ENCODE measurements around the gene TRIO. TPM values are rescaled to one million over a fixed set of nuclear protein-coding genes. Genes with fewer than 3 reads are reported as not detected.

The TRIO gene
- total RNA-seq, 1 experiment from 2014 or later, result 99.8 TPM

- Histone ChIP-seq H3K9me3 (ENCODE audit: low read depth, low read length, poor library complexity, severe bottlenecking) (no peaks in the 10 kb centered on the region), H3K27me3 (replicated peaks; ENCODE audit: insufficient read depth, low read depth, low read length, poor library complexity) (no peaks in the 10 kb centered on the region), H3K4me1 (ENCODE audit: insufficient read depth, low read length, poor library complexity, severe bottlenecking) (no peaks in the 10 kb centered on the region), H3K27ac (ENCODE audit: low read depth, low read length, poor library complexity, severe bottlenecking) (no peak overlapping the region), H3K36me3 (ENCODE audit: insufficient read depth, low read length, poor library complexity, severe bottlenecking) (no peaks in the 10 kb centered on the region), H3K4me3 (ENCODE audit: low read depth, low read length, poor library complexity, severe bottlenecking) (no peak overlapping the region)
- no peak for DNase-seq (ENCODE audit: low spot score)
- POLR2A ChIA-PET (ENCODE audit: low non-redundant PET), result no interaction called here
- CTCF ChIA-PET, result no interaction called here
- TF ChIP-seq, protein P1, sequence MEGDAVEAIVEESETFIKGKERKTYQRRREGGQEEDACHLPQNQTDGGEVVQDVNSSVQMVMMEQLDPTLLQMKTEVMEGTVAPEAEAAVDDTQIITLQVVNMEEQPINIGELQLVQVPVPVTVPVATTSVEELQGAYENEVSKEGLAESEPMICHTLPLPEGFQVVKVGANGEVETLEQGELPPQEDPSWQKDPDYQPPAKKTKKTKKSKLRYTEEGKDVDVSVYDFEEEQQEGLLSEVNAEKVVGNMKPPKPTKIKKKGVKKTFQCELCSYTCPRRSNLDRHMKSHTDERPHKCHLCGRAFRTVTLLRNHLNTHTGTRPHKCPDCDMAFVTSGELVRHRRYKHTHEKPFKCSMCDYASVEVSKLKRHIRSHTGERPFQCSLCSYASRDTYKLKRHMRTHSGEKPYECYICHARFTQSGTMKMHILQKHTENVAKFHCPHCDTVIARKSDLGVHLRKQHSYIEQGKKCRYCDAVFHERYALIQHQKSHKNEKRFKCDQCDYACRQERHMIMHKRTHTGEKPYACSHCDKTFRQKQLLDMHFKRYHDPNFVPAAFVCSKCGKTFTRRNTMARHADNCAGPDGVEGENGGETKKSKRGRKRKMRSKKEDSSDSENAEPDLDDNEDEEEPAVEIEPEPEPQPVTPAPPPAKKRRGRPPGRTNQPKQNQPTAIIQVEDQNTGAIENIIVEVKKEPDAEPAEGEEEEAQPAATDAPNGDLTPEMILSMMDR (conservative IDR thresholded peaks at IDR 0.05; ENCODE audit: low read depth, low read length), result no peak
- no peak for TF ChIP-seq EZH2 (IDR thresholded peaks at IDR 0.05; ENCODE audit: borderline replicate concordance, low read depth, low read length, poor library complexity, severe bottlenecking)
- no TSS peak for BruUV-seq (replicated peaks)
- intact Hi-C loops (cut with micrococcal nuclease; ENCODE audit: unreplicated experiment), result no loop called here
These were observed 19.1 kb upstream of the TRIO start for GRCh38 chr5:14123974-14124482.

GRCh38 chr5:14125262-14125661, 17.9 kb upstream of the TRIO start:
- no peak for TF ChIP-seq EZH2 (IDR thresholded peaks at IDR 0.05; ENCODE audit: borderline replicate concordance, low read depth, low read length, poor library complexity, severe bottlenecking)
- TF ChIP-seq, protein P1 (conservative IDR thresholded peaks at IDR 0.05; ENCODE audit: low read depth, low read length), result no peak
- intact Hi-C loops (cut with micrococcal nuclease; ENCODE audit: unreplicated experiment), result no loop called here
- Histone ChIP-seq H3K36me3 (ENCODE audit: insufficient read depth, low read length, poor library complexity, severe bottlenecking) (no peaks in the 10 kb centered on the region), H3K9me3 (ENCODE audit: low read depth, low read length, poor library complexity, severe bottlenecking) (no peaks in the 10 kb centered on the region), H3K4me3 (ENCODE audit: low read depth, low read length, poor library complexity, severe bottlenecking) (no peak overlapping the region), H3K27me3 (replicated peaks; ENCODE audit: insufficient read depth, low read depth, low read length, poor library complexity) (no peaks in the 10 kb centered on the region), H3K27ac (ENCODE audit: low read depth, low read length, poor library complexity, severe bottlenecking) (no peak overlapping the region), H3K4me1 (ENCODE audit: insufficient read depth, low read length, poor library complexity, severe bottlenecking) (no peaks in the 10 kb centered on the region)
- ChIA-PET CTCF (no interaction called here), POLR2A (ENCODE audit: low non-redundant PET) (no interaction called here)
- no TSS peak for BruUV-seq (replicated peaks)
- no peak for DNase-seq (ENCODE audit: low spot score)

GRCh38 chr5:14127587-14127986, 15.6 kb upstream of the TRIO start:
- Histone ChIP-seq H3K27ac (ENCODE audit: low read depth, low read length, poor library complexity, severe bottlenecking) (no peak overlapping the region), H3K27me3 (replicated peaks; ENCODE audit: insufficient read depth, low read depth, low read length, poor library complexity) (no peaks in the 10 kb centered on the region), H3K4me1 (ENCODE audit: insufficient read depth, low read length, poor library complexity, severe bottlenecking) (no peaks in the 10 kb centered on the region), H3K36me3 (ENCODE audit: insufficient read depth, low read length, poor library complexity, severe bottlenecking) (no peaks in the 10 kb centered on the region), H3K4me3 (ENCODE audit: low read depth, low read length, poor library complexity, severe bottlenecking) (no peak overlapping the region), H3K9me3 (ENCODE audit: low read depth, low read length, poor library complexity, severe bottlenecking) (no peaks in the 10 kb centered on the region)
- intact Hi-C loops (cut with micrococcal nuclease; ENCODE audit: unreplicated experiment), result no loop called here
- CTCF ChIA-PET, result no interaction called here
- POLR2A ChIA-PET (ENCODE audit: low non-redundant PET), result interaction anchor here (0.6 kb wide), 1 partner anchor 30 kb away, joined by 4 read pairs; no protein-coding TSS in a partner anchor
- DNase-seq (ENCODE audit: low spot score), result no peak
- TF ChIP-seq EZH2 (IDR thresholded peaks at IDR 0.05; ENCODE audit: borderline replicate concordance, low read depth, low read length, poor library complexity, severe bottlenecking), result no peak
- TF ChIP-seq, protein P1 (conservative IDR thresholded peaks at IDR 0.05; ENCODE audit: low read depth, low read length), result no peak
- BruUV-seq (replicated peaks), result no TSS peak

Measured in A673 (cell line).